CD14-positive monocyte (primary cell): ENCODE measurements around the gene ARHGAP44. TPM values are rescaled to one million over a fixed set of nuclear protein-coding genes. Genes with fewer than 3 reads are reported as not detected.

Source experiments
- DNase-seq, 3 donors: peaks; one replicate each; pipeline ENCODE4 v3.0.0-alpha.2; 2011 to 2022
- H2AFZ ChIP-seq: 2 replicates; pipeline ENCODE4 v1.6.0; 2012; ENCODE audit warnings: mild to moderate bottlenecking, low read depth, low read length, inconsistent platforms; ENCODE audit not compliant: insufficient read depth, poor library complexity, severe bottlenecking
- H3K27ac ChIP-seq, 2 donors: 1 replicate in 1 of 2; 2 replicates in 1 of 2; pipeline ENCODE4 v1.5.1; 2012 to 2013; ENCODE audit warnings: low read length in 2 of 2, control low read depth in 1 of 2, inconsistent platforms in 1 of 2, low read depth in 1 of 2, mild to moderate bottlenecking in 1 of 2
- H3K27me3 ChIP-seq, 2 donors: one replicate each; pipeline versions ENCODE4 v1.6.0 to v1.6.1; 2011 to 2013; ENCODE audit warnings: low read length in 2 of 2; ENCODE audit not compliant: control insufficient read depth in 2 of 2, insufficient read depth in 2 of 2
- H3K36me3 ChIP-seq, 2 donors: replicated peaks in 1 of 2; 1 replicate in 1 of 2; 2 replicates in 1 of 2; pipeline versions ENCODE4 v1.5.1 to v1.6.1; 2012 to 2013; ENCODE audit warnings: low read length in 2 of 2, control low read depth in 1 of 2, inconsistent platforms in 1 of 2, mild to moderate bottlenecking in 1 of 2; ENCODE audit not compliant: insufficient read depth in 2 of 2, control insufficient read depth in 1 of 2
- H3K4me1 ChIP-seq, 2 donors: 1 replicate in 1 of 2; 2 replicates in 1 of 2; pipeline versions ENCODE4 v1.5.1 to v1.6.1; 2012 to 2013; ENCODE audit warnings: low read length in 2 of 2, control low read depth in 1 of 2, inconsistent platforms in 1 of 2, mild to moderate bottlenecking in 1 of 2, moderate library complexity in 1 of 2; ENCODE audit not compliant: insufficient read depth in 2 of 2, control insufficient read depth in 1 of 2
- H3K4me2 ChIP-seq: replicated peaks from 2 replicates; pipeline ENCODE3; 2012; ENCODE audit warnings: low read length, moderate library complexity, mild to moderate bottlenecking; ENCODE audit not compliant: poor library complexity, severe bottlenecking; ENCODE audit errors: extremely low read depth
- H3K4me3 ChIP-seq, 3 experiments: fragments of 200-600 bp in 1 of 3; sonication (generic) in 1 of 3; replicated peaks in 1 of 3; 1 replicate in 2 of 3; 2 replicates in 1 of 3; pipeline ENCODE4 v1.5.1; 2011 to 2013; ENCODE audit warnings: low read length in 3 of 3, mild to moderate bottlenecking in 3 of 3, control low read depth in 2 of 3, low read depth in 2 of 3, inconsistent platforms in 1 of 3, moderate library complexity in 1 of 3
- H3K79me2 ChIP-seq: 2 replicates; pipeline ENCODE4 v1.6.0; 2012; ENCODE audit warnings: mild to moderate bottlenecking, control low read depth, inconsistent platforms, low read length, moderate library complexity; ENCODE audit not compliant: insufficient read depth
- H3K9ac ChIP-seq: 2 replicates; pipeline ENCODE4 v1.6.0; 2017; ENCODE audit warnings: low read length, mild to moderate bottlenecking; ENCODE audit not compliant: insufficient read depth, poor library complexity, severe bottlenecking
- H3K9me3 ChIP-seq, 2 donors: replicated peaks in 1 of 2; 1 replicate in 1 of 2; 2 replicates in 1 of 2; pipeline versions ENCODE4 v1.5.1 to v1.6.1; 2012 to 2013; ENCODE audit warnings: low read length in 2 of 2, control low read depth in 1 of 2; ENCODE audit not compliant: control insufficient read depth in 1 of 2, insufficient read depth in 1 of 2
- H4K20me1 ChIP-seq: 2 replicates; pipeline ENCODE4 v1.6.0; 2012; ENCODE audit warnings: mild to moderate bottlenecking, low read length, control low read depth, moderate library complexity; ENCODE audit not compliant: insufficient read depth
- H3K27ac Mint-ChIP-seq, 7 donors: one replicate each; pipeline ENCODE4 v1.8.0; 2020; ENCODE audit warnings: mild to moderate bottlenecking in 7 of 7, mixed read lengths in 7 of 7, moderate library complexity in 6 of 7, inconsistent platforms in 2 of 7
- H3K27me3 Mint-ChIP-seq, 3 donors: one replicate each; pipeline ENCODE4 v1.8.0; 2021 to 2022; ENCODE audit warnings: low read depth in 3 of 3, mild to moderate bottlenecking in 3 of 3, mixed read lengths in 3 of 3, moderate library complexity in 3 of 3, inconsistent platforms in 1 of 3
- H3K36me3 Mint-ChIP-seq, 2 donors: one replicate each; pipeline ENCODE4 v1.8.0; 2020; ENCODE audit warnings: mixed read lengths in 2 of 2, inconsistent platforms in 1 of 2, mild to moderate bottlenecking in 1 of 2
- H3K4me1 Mint-ChIP-seq: one replicate; pipeline ENCODE4 v1.8.0; 2020; ENCODE audit warnings: mild to moderate bottlenecking, mixed read lengths
- H3K4me3 Mint-ChIP-seq, 2 donors: one replicate each; pipeline ENCODE4 v1.8.0; 2020; ENCODE audit warnings: mild to moderate bottlenecking in 2 of 2, mixed read lengths in 2 of 2, moderate library complexity in 1 of 2
- H3K9me3 Mint-ChIP-seq, 7 donors: one replicate each; pipeline ENCODE4 v1.8.0; 2020 to 2022; ENCODE audit warnings: mixed read lengths in 7 of 7, mild to moderate bottlenecking in 6 of 7, moderate library complexity in 6 of 7, inconsistent platforms in 2 of 7
- CTCF ChIP-seq: fragments of 200-600 bp; IDR thresholded peaks from one replicate; pipeline ENCODE4 v1.8.0; 2022; ENCODE audit warnings: antibody characterized with exemption, mild to moderate bottlenecking
- WGBS: methylation state at CpG from one replicate; pipeline ENCODE4 v1.1.5; 2013; ENCODE audit warnings: missing lambda C conversion rate; ENCODE audit not compliant: insufficient coverage; 5-methylcytosine and 5-hydroxymethylcytosine counted together
- intact Hi-C, 2 donors: fragments of 100-400 bp; cut with micrococcal nuclease; formaldehyde crosslinking; loops; one replicate each; pipeline versions ENCODE4 v1.15.0 to v1.15.1; 2023
- polyA plus RNA-seq, 3 donors: library from polyadenylated mRNA; depleted of rRNA in 1 of 3; unstranded in 2 of 3; stranded (reverse) in 1 of 3; fragments of 300-500 nt in 2 of 3; fragments of >200 nt in 1 of 3; fragmentation: Illumina TruSeq in 2 of 3; gene quantifications; 1 replicate in 2 of 3; 2 replicates in 1 of 3; pipeline ENCODE4 v1.2.3, GENCODE V29; 2012 to 2021

ARHGAP44 gene
- polyA plus RNA-seq, 3 donors = not detected

- Histone ChIP-seq H3K4me1 (no peaks in the 10 kb centered on the region), H3K9me3 (peaks cover 0 to under 1% of the 10 kb centered on the region in 2 donors), H3K4me2 (no peak overlapping the region), H4K20me1 (no peaks in the 10 kb centered on the region), H3K27ac (no peak overlapping the region), H3K79me2 (no peaks in the 10 kb centered on the region), H2AFZ (no peak overlapping the region), H3K36me3 (no peaks in the 10 kb centered on the region), H3K4me3 (no peak overlapping the region), H3K9ac (no peak overlapping the region), H3K27me3 (no peaks in the 10 kb centered on the region)
- Mint-ChIP-seq H3K27ac (no peak overlapping the region), H3K4me3 (no peak overlapping the region), H3K27me3 (peaks cover 0 to 2% (median 0%) of the 10 kb centered on the region in 3 donors), H3K9me3 (peaks cover 4 to 21% (median 12%) of the 10 kb centered on the region in 7 donors), H3K36me3 (no peaks in the 10 kb centered on the region), H3K4me1 (no peaks in the 10 kb centered on the region)
- no peak for TF ChIP-seq CTCF
- 97% methylated on average over 5 of the region's 5 CpGs for WGBS
- no peak for DNase-seq
- intact Hi-C loops = no loop called here
These were observed 174.9 kb downstream of the ARHGAP44 start for GRCh38 chr17:12964162-12964561.

DNA sequence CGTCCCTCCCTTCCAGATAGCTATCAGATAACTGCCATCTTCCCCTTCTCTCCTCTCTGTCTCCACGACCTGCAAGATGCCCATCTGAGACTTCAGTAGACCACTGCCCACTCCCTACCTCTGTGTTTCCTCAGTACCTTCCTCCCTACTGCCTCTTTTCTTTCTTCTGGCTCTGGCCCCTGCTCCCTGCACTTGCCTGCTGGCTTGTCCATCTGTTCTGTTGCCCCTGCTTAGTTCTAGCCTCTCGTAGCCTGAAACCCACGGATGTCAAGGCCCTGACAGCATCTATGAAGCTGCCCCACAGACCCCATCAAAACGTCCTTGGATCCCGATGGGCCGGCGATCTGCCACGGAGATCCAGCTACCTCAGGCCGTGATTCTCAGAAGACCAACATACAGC is 175.5 kb downstream of the ARHGAP44 start:
- H3K9me3 ChIP-seq = no peaks in the 10 kb centered on the region
- H3K4me3 ChIP-seq = no peak overlapping the region
- Mint-ChIP-seq H3K27me3 (peaks cover 0 to 2% (median 2%) of the 10 kb centered on the region in 3 donors), H3K9me3 (peaks cover 4 to 23% (median 13%) of the 10 kb centered on the region in 7 donors), H3K27ac (no peak overlapping the region), H3K4me1 (no peaks in the 10 kb centered on the region), H3K36me3 (no peaks in the 10 kb centered on the region), H3K4me3 (no peak overlapping the region)
- no peaks in the 10 kb centered on the region for H3K27me3 ChIP-seq
- no peak for TF ChIP-seq CTCF
- WGBS = 90% methylated on average over 10 of the region's 10 CpGs
- no peak overlapping the region for H3K27ac ChIP-seq
- no peak overlapping the region for H3K9ac ChIP-seq
- H3K79me2 ChIP-seq = no peaks in the 10 kb centered on the region
- H3K36me3 ChIP-seq = no peaks in the 10 kb centered on the region
- H4K20me1 ChIP-seq = no peaks in the 10 kb centered on the region
- H3K4me1 ChIP-seq = no peaks in the 10 kb centered on the region
- H2AFZ ChIP-seq = no peak overlapping the region
- intact Hi-C loops = no loop called here
- no peak for DNase-seq
- H3K4me2 ChIP-seq = no peak overlapping the region
